IMR-90 (cell line): ENCODE results near the gene BRI3BP. TPM values are rescaled to one million over a fixed set of nuclear protein-coding genes. Genes with fewer than 3 reads are reported as not detected.

Experiments used
- ATAC-seq: fragments of 200-7000 bp; cut with Tn5 transposase; 2 replicates; pipeline ENCODE4 v1.9.1; 2020; ENCODE audit warnings: low read depth, mild to moderate bottlenecking, moderate library complexity
- BruUV-seq: library from RNA; stranded (reverse); fragments of 400-500 nt; replicated peaks from 2 replicates; lab custom pipeline; 2021; lab: Mats Ljungman, UMichigan
- CTCF ChIA-PET: fragments of 300-600 bp; formaldehyde crosslinking; extraction: SDS; loops from one replicate; lab custom pipeline; 2021; ENCODE audit warnings: antibody characterized with exemption; lab: Yijun Ruan, JAX
- POLR2A ChIA-PET: fragments of 300-600 bp; sonication (Branson Sonifier 250); formaldehyde crosslinking; loops from one replicate; lab custom pipeline; 2022; ENCODE audit warnings: antibody characterized with exemption; ENCODE audit not compliant: unreplicated experiment; lab: Charles Lee
- DNase-seq: peaks from one replicate; pipeline ENCODE4 v3.0.0; 2013
- H2AFZ ChIP-seq: replicated peaks from 2 replicates; pipeline ENCODE3; 2013; ENCODE audit warnings: low read length, mild to moderate bottlenecking; ENCODE audit not compliant: poor library complexity
- H2AK5ac ChIP-seq: 2 replicates; pipeline ENCODE4 v1.6.1; 2013; ENCODE audit warnings: low read depth, low read length, inconsistent platforms
- H2AK9ac ChIP-seq: replicated peaks from 2 replicates; pipeline ENCODE3; 2013; ENCODE audit warnings: mild to moderate bottlenecking, low read depth, low read length, moderate library complexity; ENCODE audit not compliant: poor library complexity
- H2BK120ac ChIP-seq: 2 replicates; pipeline ENCODE4 v1.6.1; 2013; ENCODE audit warnings: low read depth, low read length, inconsistent platforms
- H2BK15ac ChIP-seq: 3 replicates; pipeline ENCODE4 v1.6.1; 2013; ENCODE audit warnings: low read depth, low read length, inconsistent platforms
- H2BK20ac ChIP-seq: 2 replicates; pipeline ENCODE4 v1.6.1; 2013; ENCODE audit warnings: low read depth, mild to moderate bottlenecking, inconsistent platforms, low read length, moderate library complexity
- H2BK5ac ChIP-seq: 2 replicates; pipeline ENCODE4 v1.6.1; 2013; ENCODE audit warnings: mild to moderate bottlenecking, low read depth, low read length, inconsistent platforms; ENCODE audit not compliant: poor library complexity, severe bottlenecking
- H3K14ac ChIP-seq: replicated peaks from 2 replicates; pipeline ENCODE4 v1.6.1; 2013; ENCODE audit warnings: low read depth, low read length, inconsistent platforms
- H3K18ac ChIP-seq: 2 replicates; pipeline ENCODE4 v1.6.1; 2013; ENCODE audit warnings: low read depth, low read length, control low read depth
- H3K23ac ChIP-seq: 2 replicates; pipeline ENCODE4 v1.6.1; 2013; ENCODE audit warnings: low read depth, low read length, inconsistent platforms
- H3K27ac ChIP-seq: 2 replicates; pipeline ENCODE4 v1.5.1; 2013; ENCODE audit warnings: mild to moderate bottlenecking, control low read depth, low read length; ENCODE audit not compliant: insufficient read depth
- H3K27me3 ChIP-seq: 2 replicates; pipeline ENCODE4 v1.6.1; 2013; ENCODE audit warnings: low read length; ENCODE audit not compliant: control insufficient read depth, insufficient read depth
- H3K36me3 ChIP-seq: 2 replicates; pipeline ENCODE4 v1.6.1; 2013; ENCODE audit warnings: low read length, mixed read lengths; ENCODE audit not compliant: control insufficient read depth, insufficient read depth
- H3K4ac ChIP-seq: 2 replicates; pipeline ENCODE4 v1.6.1; 2013; ENCODE audit warnings: low read depth, low read length, inconsistent platforms
- H3K4me1 ChIP-seq: 2 replicates; pipeline ENCODE4 v1.6.1; 2013; ENCODE audit warnings: low read length, mixed read lengths; ENCODE audit not compliant: control insufficient read depth, insufficient read depth
- H3K4me2 ChIP-seq: 2 replicates; pipeline ENCODE4 v1.6.1; 2013; ENCODE audit warnings: low read depth, mild to moderate bottlenecking, control low read depth, low read length, moderate library complexity
- H3K4me3 ChIP-seq: 2 replicates; pipeline ENCODE4 v1.5.1; 2013; ENCODE audit warnings: low read depth, mild to moderate bottlenecking, control low read depth, low read length, moderate library complexity; ENCODE audit not compliant: insufficient read depth
- H3K56ac ChIP-seq: 2 replicates; pipeline ENCODE4 v1.6.1; 2013; ENCODE audit warnings: low read length, inconsistent platforms; ENCODE audit not compliant: insufficient read depth; ENCODE audit errors: extremely low read depth
- H3K79me1 ChIP-seq, 2 experiments: 2 replicates each; pipeline ENCODE4 v1.6.1; 2013; ENCODE audit warnings: low read length in 2 of 2, inconsistent platforms in 1 of 2, low read depth in 1 of 2
- H3K9ac ChIP-seq: 2 replicates; pipeline ENCODE4 v1.6.1; 2013; ENCODE audit warnings: low read depth, low read length, control low read depth
- H3K9me1 ChIP-seq: 2 replicates; pipeline ENCODE4 v1.6.1; 2013; ENCODE audit warnings: low read length, inconsistent platforms; ENCODE audit not compliant: insufficient read depth
- H3K9me3 ChIP-seq: 2 replicates; pipeline ENCODE4 v1.6.1; 2013; ENCODE audit warnings: low read length; ENCODE audit not compliant: control insufficient read depth, insufficient read depth
- H4K20me1 ChIP-seq: 2 replicates; pipeline ENCODE4 v1.6.1; 2013; ENCODE audit warnings: low read length, inconsistent platforms; ENCODE audit not compliant: insufficient read depth
- H4K5ac ChIP-seq: 2 replicates; pipeline ENCODE4 v1.6.1; 2013; ENCODE audit warnings: mild to moderate bottlenecking, low read depth, low read length, control low read depth
- H4K8ac ChIP-seq, 2 experiments: 2 replicates each; pipeline ENCODE4 v1.6.1; 2013; ENCODE audit warnings: low read depth in 2 of 2, low read length in 2 of 2, control low read depth in 1 of 2, inconsistent platforms in 1 of 2
- H4K91ac ChIP-seq: 2 replicates; pipeline ENCODE4 v1.6.1; 2013; ENCODE audit warnings: low read depth, low read length, inconsistent platforms; ENCODE audit not compliant: insufficient read depth
- BHLHE40 ChIP-seq: fragments of 150-350 bp; IDR thresholded peaks from 2 replicates; pipeline ENCODE4 v1.6.1; 2016; ENCODE audit warnings: mild to moderate bottlenecking, low read depth, low read length
- MAFK ChIP-seq: IDR thresholded peaks from 2 replicates; pipeline ENCODE4 v1.6.1; 2012; ENCODE audit warnings: low read depth, low read length, improper control_type of control experiment
- MAZ ChIP-seq: IDR thresholded peaks from 2 replicates; pipeline ENCODE4 v1.6.1; 2012; ENCODE audit warnings: low read depth, mild to moderate bottlenecking, low read length, improper control_type of control experiment, moderate library complexity, borderline replicate concordance
- RFX5 ChIP-seq: IDR thresholded peaks from 2 replicates; pipeline ENCODE4 v1.8.0; 2012; ENCODE audit warnings: low read depth, mild to moderate bottlenecking, low read length, moderate library complexity
- USF2 ChIP-seq: fragments of 150-350 bp; IDR thresholded peaks from 2 replicates; pipeline ENCODE4 v1.6.1; 2017; ENCODE audit warnings: mild to moderate bottlenecking, antibody characterized with exemption, low read length, low read depth
- WGBS, 2 experiments: methylation state at CpG; one replicate each; pipeline versions ENCODE4 v1.1.5 to v1.1.7; 2013; ENCODE audit warnings: missing lambda C conversion rate in 2 of 2; ENCODE audit not compliant: insufficient read length in 1 of 2; ENCODE audit errors: extremely low coverage in 2 of 2; 5-methylcytosine and 5-hydroxymethylcytosine counted together
- dilution Hi-C: fragments of 300-500 bp; cut with HindIII; formaldehyde crosslinking; loops from one replicate; pipeline ENCODE4 v1.14.3; 2018; ENCODE audit warnings: low sequenced_read_pairs; ENCODE audit not compliant: unreplicated experiment
- in situ Hi-C: fragments of 300-500 bp; cut with MboI; formaldehyde crosslinking; loops from 3 replicates; pipeline ENCODE4 v1.14.3; 2019; ENCODE audit warnings: low sequenced_read_pairs, inconsistent platforms, mixed read lengths
- intact Hi-C: fragments of 100-400 bp; cut with micrococcal nuclease; formaldehyde crosslinking; loops from 2 replicates; pipeline ENCODE4 v1.10.0; 2022
- polyA plus RNA-seq, 3 experiments: library from polyadenylated mRNA; depleted of rRNA; stranded (reverse); fragments of >200 nt; gene quantifications; 2 replicates each; pipeline ENCODE4 v1.2.3, GENCODE V29; 2012; ENCODE audit warnings: low replicate concordance in 1 of 3
- total RNA-seq: library from RNA; depleted of rRNA; stranded (reverse); fragments of >200 nt; gene quantifications from 2 replicates; pipeline ENCODE4 v1.2.3, GENCODE V29; 2012

The BRI3BP gene
- total and polyA plus RNA-seq, 2 of the 4 experiments (the other 2 are of a cell fraction): 2.5 to 2.8 TPM

- Histone ChIP-seq H3K4ac (no peak overlapping the region), H3K27me3 (no peaks in the 10 kb centered on the region), H3K23ac (no peak overlapping the region), H2BK20ac (no peak overlapping the region), H3K36me3 (peaks cover 22% of the 10 kb centered on the region), H4K20me1 (no peaks in the 10 kb centered on the region), H2BK5ac (no peak overlapping the region), H2AK5ac (no peak overlapping the region), H3K27ac (no peak overlapping the region), H2BK15ac (no peak overlapping the region), H4K5ac (no peak overlapping the region), H3K9ac (no peak overlapping the region), H3K9me1 (peaks cover 4% of the 10 kb centered on the region; the same call in 1 of the 2 replicates), H3K4me3 (no peak overlapping the region), H2AK9ac (no peak overlapping the region), H4K8ac (no peak overlapping the region), H3K79me1 (peaks cover 6% of the 10 kb centered on the region in 2 experiments), H3K4me2 (no peak overlapping the region), H3K4me1 (no peaks in the 10 kb centered on the region), H3K9me3 (no peaks in the 10 kb centered on the region), H3K18ac (no peak overlapping the region), H3K56ac (no peak overlapping the region), H4K91ac (no peak overlapping the region), H2BK120ac (no peak overlapping the region), H2AFZ (no peak overlapping the region), H3K14ac (no peak overlapping the region)
- in situ Hi-C loops: no loop called here
- ATAC-seq (no peak), DNase-seq (no peak)
- intact Hi-C loops: no loop called here
- ChIA-PET CTCF (no interaction called here), POLR2A (no interaction called here)
- dilution Hi-C loops: no loop called here
- no TSS peak for BruUV-seq
- WGBS, 2 experiments: 96% methylated on average over 4 of the region's 6 CpGs; no CpG with 5 or more reads in 1 of the 2 experiments
- TF ChIP-seq MAZ (no peak), RFX5 (no peak), USF2 (no peak), MAFK (no peak), BHLHE40 (no peak)
Measured at GRCh38 chr12:125076103-125076502, 82.7 kb downstream of the BRI3BP start.
